HCT116 (cell line): ENCODE measurements around the gene PDGFD. TPM values are rescaled to one million over a fixed set of nuclear protein-coding genes. Genes with fewer than 3 reads are reported as not detected.

Source experiments
- ATAC-seq: fragments of 200-7000 bp; cut with Tn5 transposase; 2 replicates; pipeline ENCODE4 v1.9.1; 2020; ENCODE audit warnings: mild to moderate bottlenecking, moderate library complexity
- BruUV-seq: library from RNA; stranded (reverse); fragments of 400-500 nt; replicated peaks from 2 replicates; lab custom pipeline; 2021; lab: Mats Ljungman, UMichigan
- CTCF ChIA-PET: fragments of 300-600 bp; sonication (Branson Sonifier 250); formaldehyde crosslinking; loops from one replicate; lab custom pipeline; 2021; ENCODE audit warnings: antibody characterized with exemption; lab: Charles Lee
- POLR2A ChIA-PET: fragments of 300-600, 350-600 bp; sonication (Branson Sonifier 250); formaldehyde crosslinking; loops from one replicate; lab custom pipeline; 2021; ENCODE audit warnings: antibody characterized with exemption; lab: Charles Lee
- RAD21 ChIA-PET, 2 experiments: fragments of 300-600 bp; sonication (Branson Sonifier 250); formaldehyde crosslinking; loops; one replicate each; lab custom pipeline; 2023; ENCODE audit warnings: low total read pairs in 2 of 2; ENCODE audit not compliant: uncharacterized antibody in 2 of 2, unreplicated experiment in 2 of 2, low non-redundant PET in 1 of 2; lab: Charles Lee
- DNase-seq: peaks from one replicate; pipeline ENCODE4 v3.0.0-alpha.2; 2010; ENCODE audit warnings: low read depth, low spot score
- H2AFZ ChIP-seq: fragments of 200-600 bp; shearing (Covaris generic), sonication (generic); 2 replicates; pipeline ENCODE4 v1.6.1; 2017; ENCODE audit warnings: low read depth, mixed run types, mixed read lengths, antibody characterized with exemption, low read length; ENCODE audit not compliant: poor library complexity, severe bottlenecking
- H3K27ac ChIP-seq: 2 replicates; pipeline ENCODE4 v1.5.1; 2012; ENCODE audit warnings: low read depth, low read length
- H3K27me3 ChIP-seq: fragments of 200-600 bp; sonication (generic); 2 replicates; pipeline ENCODE4 v1.6.1; 2016; ENCODE audit warnings: mixed run types, low read length, mixed read lengths; ENCODE audit not compliant: insufficient read depth
- H3K36me3 ChIP-seq, 2 experiments: fragments of 200-500 bp in 1 of 2; fragments of 200-600 bp in 1 of 2; sonication (Bioruptor generic) in 1 of 2; sonication (generic) in 1 of 2; 2 replicates each; pipeline versions ENCODE4 v1.5.1 to v1.6.1; 2014 to 2016; ENCODE audit warnings: low read length in 2 of 2, inconsistent platforms in 1 of 2, mixed read lengths in 1 of 2, mixed run types in 1 of 2; ENCODE audit not compliant: insufficient read depth in 2 of 2, control insufficient read depth in 1 of 2
- H3K4me1 ChIP-seq, 2 experiments: fragments of 200-600 bp in 1 of 2; sonication (generic) in 1 of 2; 2 replicates each; pipeline versions ENCODE4 v1.5.1 to v1.6.1; 2012 to 2017; ENCODE audit warnings: low read length in 2 of 2, inconsistent platforms in 1 of 2, mild to moderate bottlenecking in 1 of 2, mixed read lengths in 1 of 2, mixed run types in 1 of 2, moderate library complexity in 1 of 2; ENCODE audit not compliant: insufficient read depth in 2 of 2, control insufficient read depth in 1 of 2
- H3K4me2 ChIP-seq: fragments of 200-600 bp; sonication (generic); 2 replicates; pipeline ENCODE4 v1.6.1; 2017; ENCODE audit warnings: mixed run types, low read length, mixed read lengths
- H3K4me3 ChIP-seq, 2 experiments: fragments of 200-600 bp in 1 of 2; sonication (generic) in 1 of 2; replicated peaks in 1 of 2; 2 replicates each; pipeline ENCODE4 v1.5.1; 2011 to 2016; ENCODE audit warnings: low read length in 2 of 2, control low read depth in 1 of 2, low read depth in 1 of 2, mild to moderate bottlenecking in 1 of 2, mixed read lengths in 1 of 2, mixed run types in 1 of 2
- H3K79me2 ChIP-seq: fragments of 200-600 bp; sonication (generic); 2 replicates; pipeline ENCODE4 v1.6.1; 2017; ENCODE audit warnings: mild to moderate bottlenecking, mixed run types, low read length, moderate library complexity, mixed read lengths; ENCODE audit not compliant: insufficient read depth
- H3K9ac ChIP-seq: fragments of 200-600 bp; sonication (generic); 2 replicates; pipeline ENCODE4 v1.6.1; 2016; ENCODE audit warnings: low read length, mixed read lengths
- H3K9me2 ChIP-seq: fragments of 200-600 bp; sonication (generic), shearing (Covaris generic); 2 replicates; pipeline ENCODE4 v1.6.1; 2017; ENCODE audit warnings: mixed run types, mild to moderate bottlenecking, moderate library complexity; ENCODE audit not compliant: insufficient read depth
- H3K9me3 ChIP-seq, 2 experiments: fragments of 200-500 bp in 1 of 2; fragments of 200-600 bp in 1 of 2; sonication (Bioruptor generic) in 1 of 2; sonication (generic) in 1 of 2; 2 replicates each; pipeline ENCODE4 v1.6.1; 2014 to 2017; ENCODE audit warnings: low read length in 2 of 2, mixed read lengths in 2 of 2, inconsistent platforms in 1 of 2, low read depth in 1 of 2, mild to moderate bottlenecking in 1 of 2, mixed run types in 1 of 2, moderate library complexity in 1 of 2; ENCODE audit not compliant: control insufficient read depth in 1 of 2, insufficient read depth in 1 of 2
- H4K20me1 ChIP-seq: fragments of 200-600 bp; sonication (generic), shearing (Covaris generic); 2 replicates; pipeline ENCODE4 v1.6.1; 2017; ENCODE audit warnings: mixed run types, mild to moderate bottlenecking, moderate library complexity; ENCODE audit not compliant: insufficient read depth
- CBX3 ChIP-seq: IDR thresholded peaks from 2 replicates; pipeline ENCODE4 v1.6.1; 2012; ENCODE audit warnings: low read depth
- CEBPB ChIP-seq: IDR thresholded peaks from 2 replicates; pipeline ENCODE4 v1.6.1; 2012; ENCODE audit warnings: low read depth
- CTCF ChIP-seq, 3 experiments: fragments of 200-600 bp in 1 of 3; sonication (generic) in 1 of 3; IDR thresholded peaks in 2 of 3; conservative IDR thresholded peaks in 1 of 3; 2 replicates each; pipeline ENCODE4 v1.5.1; 2012 to 2017; ENCODE audit warnings: low read depth in 2 of 3, low read length in 2 of 3, antibody characterized with exemption in 1 of 3, borderline replicate concordance in 1 of 3, control low read depth in 1 of 3, mild to moderate bottlenecking in 1 of 3, mixed read lengths in 1 of 3, mixed run types in 1 of 3, moderate library complexity in 1 of 3; ENCODE audit not compliant: insufficient read depth in 1 of 3
- EGR1 ChIP-seq: IDR thresholded peaks from 2 replicates; pipeline ENCODE4 v1.6.1; 2012; ENCODE audit warnings: low read depth
- EZH2 ChIP-seq: fragments of 200-600 bp; sonication (generic); IDR thresholded peaks from 2 replicates; pipeline ENCODE4 v1.6.1; 2017; ENCODE audit warnings: antibody characterized with exemption, mixed run types
- EZH2phosphoT487 ChIP-seq: fragments of 200-600 bp; IDR thresholded peaks from 2 replicates; pipeline ENCODE4 v1.6.1; 2018; ENCODE audit warnings: antibody characterized with exemption, borderline replicate concordance
- FOSL1 ChIP-seq: IDR thresholded peaks from 2 replicates; pipeline ENCODE4 v1.6.1; 2012; ENCODE audit warnings: low read depth
- JUND ChIP-seq: IDR thresholded peaks from 2 replicates; pipeline ENCODE4 v1.6.1; 2012
- POLR2A ChIP-seq: IDR thresholded peaks from 2 replicates; pipeline ENCODE4 v1.7.0; 2011; ENCODE audit warnings: borderline replicate concordance; ENCODE audit not compliant: insufficient read depth, insufficient read length; ENCODE audit errors: extremely low read depth
- POLR2AphosphoS5 ChIP-seq: IDR thresholded peaks from 2 replicates; pipeline ENCODE4 v1.6.1; 2011; ENCODE audit warnings: mild to moderate bottlenecking, low read depth, low read length, moderate library complexity
- SIN3A ChIP-seq: IDR thresholded peaks from 2 replicates; pipeline ENCODE4 v1.6.1; 2012; ENCODE audit warnings: low read depth
- TCF7L2 ChIP-seq: IDR thresholded peaks from 2 replicates; pipeline ENCODE4 v1.7.0; 2011; ENCODE audit warnings: borderline replicate concordance, inconsistent platforms; ENCODE audit not compliant: insufficient read depth, insufficient read length; ENCODE audit errors: extremely low read depth
- YY1 ChIP-seq: IDR thresholded peaks from 2 replicates; pipeline ENCODE4 v1.6.1; 2011; ENCODE audit warnings: low read length, low read depth, moderate library complexity, mild to moderate bottlenecking; ENCODE audit not compliant: insufficient replicate concordance; ENCODE audit errors: extremely low read depth
- ZNF274 ChIP-seq: fragments of 200-500 bp; sonication (Bioruptor generic); IDR thresholded peaks from 2 replicates; pipeline ENCODE4 v1.6.1; 2014; ENCODE audit warnings: mild to moderate bottlenecking, low read depth, low read length, inconsistent platforms
- intact Hi-C: fragments of 100-400 bp; cut with micrococcal nuclease; formaldehyde crosslinking; loops from 2 replicates; pipeline ENCODE4 v1.10.0; 2022
- total RNA-seq: library from RNA; stranded (reverse); gene quantifications from one replicate; pipeline ENCODE4 v1.2.1, GENCODE V29; 2021; ENCODE audit not compliant: unreplicated experiment
- TF ChIP-seq, protein P1 (sequence below): IDR thresholded peaks from 2 replicates; pipeline ENCODE4 v1.6.1; 2012
- TF ChIP-seq, protein P2 (sequence below): IDR thresholded peaks from 2 replicates; pipeline ENCODE4 v1.6.1; 2012; ENCODE audit warnings: low read depth

The PDGFD gene
- total RNA-seq, 1 experiment from 2014 or later = 0.34 TPM

DNA sequence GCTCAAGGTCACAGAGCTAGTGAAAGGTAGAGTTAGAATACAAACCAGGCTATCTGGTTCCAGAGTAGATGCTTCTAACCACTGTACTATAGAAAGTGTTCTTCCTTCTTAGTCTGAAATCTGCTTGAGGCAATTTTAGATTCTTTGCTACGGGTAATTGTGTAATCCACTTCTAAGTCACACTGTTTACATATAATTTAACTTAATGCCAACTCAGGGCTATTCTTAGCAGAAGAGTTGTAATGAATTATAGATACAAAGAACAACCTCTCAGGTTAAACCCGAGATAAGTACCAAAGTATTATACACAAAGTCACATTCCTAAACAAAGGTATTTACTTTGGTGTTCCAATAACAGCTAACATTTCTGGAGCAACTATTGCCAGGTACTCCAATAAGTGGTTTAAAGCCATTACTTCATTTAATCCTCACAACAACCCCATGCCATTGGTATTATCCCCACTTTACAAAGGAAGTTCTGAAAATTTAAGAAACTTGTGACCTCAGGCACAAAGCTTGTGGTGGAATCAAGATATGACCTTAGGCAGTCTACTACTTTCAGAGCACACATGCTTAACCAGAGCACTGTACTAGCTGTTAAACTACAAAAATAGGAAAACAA is 158.6 kb downstream of the PDGFD start:
- no peak for TF ChIP-seq POLR2AphosphoS5
- TF ChIP-seq SIN3A = no peak
- no peak for TF ChIP-seq ZNF274
- TF ChIP-seq EGR1 = no peak
- no peak for TF ChIP-seq CEBPB
- TF ChIP-seq, protein P1, sequence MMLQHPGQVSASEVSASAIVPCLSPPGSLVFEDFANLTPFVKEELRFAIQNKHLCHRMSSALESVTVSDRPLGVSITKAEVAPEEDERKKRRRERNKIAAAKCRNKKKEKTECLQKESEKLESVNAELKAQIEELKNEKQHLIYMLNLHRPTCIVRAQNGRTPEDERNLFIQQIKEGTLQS = no peak
- no peak for TF ChIP-seq TCF7L2
- no peak for TF ChIP-seq JUND
- no peak for TF ChIP-seq POLR2A
- TF ChIP-seq CBX3 = no peak
- no peak for TF ChIP-seq FOSL1
- no peak for TF ChIP-seq EZH2phosphoT487
- TF ChIP-seq YY1 = no peak
- TF ChIP-seq EZH2 = no peak
- TF ChIP-seq, protein P2, sequence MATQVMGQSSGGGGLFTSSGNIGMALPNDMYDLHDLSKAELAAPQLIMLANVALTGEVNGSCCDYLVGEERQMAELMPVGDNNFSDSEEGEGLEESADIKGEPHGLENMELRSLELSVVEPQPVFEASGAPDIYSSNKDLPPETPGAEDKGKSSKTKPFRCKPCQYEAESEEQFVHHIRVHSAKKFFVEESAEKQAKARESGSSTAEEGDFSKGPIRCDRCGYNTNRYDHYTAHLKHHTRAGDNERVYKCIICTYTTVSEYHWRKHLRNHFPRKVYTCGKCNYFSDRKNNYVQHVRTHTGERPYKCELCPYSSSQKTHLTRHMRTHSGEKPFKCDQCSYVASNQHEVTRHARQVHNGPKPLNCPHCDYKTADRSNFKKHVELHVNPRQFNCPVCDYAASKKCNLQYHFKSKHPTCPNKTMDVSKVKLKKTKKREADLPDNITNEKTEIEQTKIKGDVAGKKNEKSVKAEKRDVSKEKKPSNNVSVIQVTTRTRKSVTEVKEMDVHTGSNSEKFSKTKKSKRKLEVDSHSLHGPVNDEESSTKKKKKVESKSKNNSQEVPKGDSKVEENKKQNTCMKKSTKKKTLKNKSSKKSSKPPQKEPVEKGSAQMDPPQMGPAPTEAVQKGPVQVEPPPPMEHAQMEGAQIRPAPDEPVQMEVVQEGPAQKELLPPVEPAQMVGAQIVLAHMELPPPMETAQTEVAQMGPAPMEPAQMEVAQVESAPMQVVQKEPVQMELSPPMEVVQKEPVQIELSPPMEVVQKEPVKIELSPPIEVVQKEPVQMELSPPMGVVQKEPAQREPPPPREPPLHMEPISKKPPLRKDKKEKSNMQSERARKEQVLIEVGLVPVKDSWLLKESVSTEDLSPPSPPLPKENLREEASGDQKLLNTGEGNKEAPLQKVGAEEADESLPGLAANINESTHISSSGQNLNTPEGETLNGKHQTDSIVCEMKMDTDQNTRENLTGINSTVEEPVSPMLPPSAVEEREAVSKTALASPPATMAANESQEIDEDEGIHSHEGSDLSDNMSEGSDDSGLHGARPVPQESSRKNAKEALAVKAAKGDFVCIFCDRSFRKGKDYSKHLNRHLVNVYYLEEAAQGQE = no peak
- TF ChIP-seq CTCF (IDR thresholded peaks at IDR 0.05 in 2 of 3, conservative IDR thresholded peaks at IDR 0.05 in 1 of 3; ENCODE audit: borderline replicate concordance in 1 of 3, insufficient read depth in 1 of 3, low read depth in 2 of 3, low read length in 2 of 3) = no peak
- H3K4me1 ChIP-seq = no peaks in the 10 kb centered on the region
- ATAC-seq = no peak
- no peak for DNase-seq
- H3K9me2 ChIP-seq = no peaks in the 10 kb centered on the region
- H3K9me3 ChIP-seq = no peaks in the 10 kb centered on the region
- RAD21 ChIA-PET = no interaction called here
- H3K9ac ChIP-seq = no peak overlapping the region
- H2AFZ ChIP-seq = no peak overlapping the region
- no peaks in the 10 kb centered on the region for H4K20me1 ChIP-seq
- no peak overlapping the region for H3K27ac ChIP-seq
- intact Hi-C loops = no loop called here
- H3K27me3 ChIP-seq = no peaks in the 10 kb centered on the region
- no peaks in the 10 kb centered on the region for H3K36me3 ChIP-seq
- no peaks in the 10 kb centered on the region for H3K79me2 ChIP-seq
- no peak overlapping the region for H3K4me3 ChIP-seq
- no peak overlapping the region for H3K4me2 ChIP-seq
- CTCF ChIA-PET = no interaction called here
- BruUV-seq = no TSS peak
- POLR2A ChIA-PET = no interaction called here
